ENCODE measurements around the gene ERP44.

DNA sequence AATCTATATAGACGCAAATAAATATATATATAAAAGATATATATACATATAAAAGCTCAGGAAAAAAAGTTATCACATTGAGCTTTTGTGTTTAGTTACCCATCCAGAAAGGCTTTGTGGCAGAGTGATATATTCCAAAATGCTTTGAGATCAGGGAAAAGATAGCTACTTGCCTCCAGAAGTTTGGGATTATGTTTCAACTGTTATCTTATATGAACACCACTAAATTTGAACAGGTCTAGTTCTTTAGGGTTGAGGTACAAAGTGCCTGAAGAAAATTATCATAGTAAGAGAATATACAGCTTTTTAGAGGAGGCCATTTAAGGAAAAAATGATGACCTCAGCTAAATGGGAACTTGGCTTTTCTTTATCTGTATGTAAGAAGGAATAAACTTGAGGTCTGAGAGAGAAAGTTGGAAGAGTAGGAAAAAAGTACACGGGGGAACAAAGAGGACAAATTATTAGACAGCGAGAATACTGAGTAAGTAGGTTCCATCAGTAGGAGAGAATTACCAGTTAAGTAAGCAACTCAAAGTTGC is 2.4 kb downstream of the ERP44 start:
- no peak for TF ChIP-seq POLR2AphosphoS5 (IDR thresholded peaks at IDR 0.05; ENCODE audit: low read depth, low read length)
- no peak for TF ChIP-seq TAF1 (IDR thresholded peaks at IDR 0.05; ENCODE audit: borderline replicate concordance, insufficient read depth, low read length)
- no peak for TF ChIP-seq FOXP2 (optimal IDR thresholded peaks at IDR 0.05; ENCODE audit: borderline replicate concordance, extremely low read depth, extremely low read length, insufficient read depth)
